Esophagus muscularis mucosa (tissue), 3 donors: ENCODE data around the gene HDAC4.

Experiments
- CTCF ChIP-seq, 3 experiments: fragments of 200-600 bp in 2 of 3; fragments of 450-650 bp in 1 of 3; sonication (generic) in 2 of 3; IDR thresholded peaks; one replicate each; pipeline ENCODE4 v1.5.1; 2017 to 2019; ENCODE audit warnings: antibody characterized with exemption in 3 of 3, mild to moderate bottlenecking in 2 of 3, moderate library complexity in 1 of 3
- POLR2A ChIP-seq: fragments of 450-650 bp; IDR thresholded peaks from one replicate; pipeline ENCODE4 v1.6.1; 2017; ENCODE audit warnings: antibody characterized with exemption, moderate library complexity, mild to moderate bottlenecking, low read depth

DNA sequence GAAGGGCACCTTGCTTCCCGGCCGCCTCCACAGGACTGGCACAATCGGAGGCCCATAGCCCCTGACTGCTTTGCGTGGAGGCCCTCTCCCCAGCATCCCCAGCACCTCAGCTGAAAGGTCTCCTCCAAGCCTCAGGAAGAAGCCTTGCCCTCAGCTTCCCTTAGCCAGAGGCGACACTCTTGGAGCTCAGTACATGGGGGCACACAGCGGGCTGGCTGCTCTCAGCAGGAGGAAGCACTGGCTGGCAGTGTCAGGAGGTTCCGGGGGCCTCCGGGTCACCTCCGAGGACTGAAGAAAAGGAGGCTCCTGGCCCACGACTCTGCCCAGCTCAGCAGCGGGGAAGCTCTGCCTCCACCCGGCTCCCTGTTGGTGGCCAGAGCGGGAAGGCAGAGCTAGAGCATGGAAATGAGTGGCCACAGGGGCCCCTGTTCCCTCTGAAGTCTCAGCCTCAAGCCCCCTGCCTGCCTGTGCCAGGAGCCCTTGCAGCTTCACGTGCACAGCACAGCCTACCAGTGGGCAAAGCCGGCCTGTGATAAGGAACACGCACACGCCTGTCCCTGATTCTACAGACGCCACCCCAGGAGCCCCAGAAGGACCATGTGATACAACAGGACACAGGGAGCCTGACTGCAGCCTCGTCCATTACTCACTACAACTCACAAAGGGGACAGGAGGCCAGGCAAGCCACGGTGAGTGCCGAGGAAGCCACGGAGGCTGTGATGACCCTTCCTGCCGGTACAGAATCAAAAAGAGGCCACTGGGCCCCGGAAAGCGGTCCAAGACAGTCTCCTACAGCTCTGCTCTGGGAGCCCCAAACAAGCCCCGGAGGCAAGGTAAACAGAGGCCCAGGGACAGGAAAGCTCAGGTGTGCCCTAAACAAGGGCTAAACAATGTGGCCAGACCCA, 15.5 kb downstream of the HDAC4 start:
- no peak for TF ChIP-seq CTCF (IDR thresholded peaks at IDR 0.05)
- TF ChIP-seq POLR2A, result no peak
